H1 (cell line): ENCODE measurements around the gene DNAAF8. TPM values are rescaled to one million over a fixed set of nuclear protein-coding genes. Genes with fewer than 3 reads are reported as not detected.

Experiments used
- CTCF ChIA-PET: fragments of 300-600 bp; sonication (Branson Sonifier 250); formaldehyde crosslinking; loops from one replicate; lab custom pipeline; 2021; ENCODE audit not compliant: partially characterized antibody; lab: Charles Lee
- POLR2A ChIA-PET: fragments of 300-600 bp; sonication (Branson Sonifier 250); formaldehyde crosslinking; loops from one replicate; lab custom pipeline; 2021; ENCODE audit warnings: inconsistent platforms; ENCODE audit not compliant: partially characterized antibody; lab: Charles Lee
- DNase-seq, 2 experiments: peaks; one replicate each; pipeline versions ENCODE4 v3.0.0 to v3.0.0-alpha.2; 2010 to 2022; ENCODE audit warnings: low spot score in 2 of 2, low read depth in 1 of 2, mixed read lengths in 1 of 2
- FAIRE-seq: peaks from 2 replicates; lab custom pipeline; 2011; peaks lifted over from hg19 to GRCh38; lab: Jason Lieb, UNC
- H2AFZ ChIP-seq: 2 replicates; pipeline ENCODE4 v1.8.1; 2012; ENCODE audit warnings: low read length, inconsistent platforms
- H2AK5ac ChIP-seq: 2 replicates; pipeline ENCODE4 v1.6.1; 2013; ENCODE audit warnings: low read depth, low read length
- H2BK120ac ChIP-seq: replicated peaks from 2 replicates; pipeline ENCODE3; 2013; ENCODE audit warnings: low read depth, low read length, inconsistent platforms
- H2BK12ac ChIP-seq: 2 replicates; pipeline ENCODE4 v1.6.1; 2013; ENCODE audit warnings: low read depth, low read length
- H2BK15ac ChIP-seq: 2 replicates; pipeline ENCODE4 v1.6.1; 2013; ENCODE audit warnings: low read length
- H2BK20ac ChIP-seq: 2 replicates; pipeline ENCODE4 v1.6.1; 2013; ENCODE audit warnings: low read length
- H2BK5ac ChIP-seq: 2 replicates; pipeline ENCODE4 v1.6.1; 2013; ENCODE audit warnings: low read depth, low read length
- H3K14ac ChIP-seq: 2 replicates; pipeline ENCODE4 v1.6.1; 2013; ENCODE audit warnings: inconsistent platforms; ENCODE audit not compliant: insufficient read length
- H3K18ac ChIP-seq: 2 replicates; pipeline ENCODE4 v1.6.1; 2013; ENCODE audit warnings: low read length; ENCODE audit errors: extremely low read depth
- H3K23ac ChIP-seq: 2 replicates; pipeline ENCODE4 v1.6.1; 2013; ENCODE audit warnings: inconsistent platforms; ENCODE audit not compliant: insufficient read length
- H3K23me2 ChIP-seq: 2 replicates; pipeline ENCODE4 v1.6.1; 2013; ENCODE audit warnings: low read depth, low read length
- H3K27ac ChIP-seq: 2 replicates; pipeline ENCODE4 v1.6.1; 2011; ENCODE audit warnings: low read depth, low read length, inconsistent platforms
- H3K27me3 ChIP-seq, 4 experiments: replicated peaks in 1 of 4; 1 replicate in 1 of 4; 2 replicates in 3 of 4; pipeline versions ENCODE4 v1.6.1 to v1.8.1; 2011 to 2013; ENCODE audit warnings: low read length in 3 of 4, mild to moderate bottlenecking in 3 of 4, inconsistent platforms in 2 of 4, mixed read lengths in 2 of 4, moderate library complexity in 1 of 4; ENCODE audit not compliant: control insufficient read depth in 3 of 4, insufficient read depth in 3 of 4; ENCODE audit errors: extremely low read depth in 1 of 4
- H3K36me3 ChIP-seq, 4 experiments: 2 replicates each; pipeline versions ENCODE4 v1.6.1 to v1.8.1; 2011 to 2013; ENCODE audit warnings: mild to moderate bottlenecking in 4 of 4, low read length in 3 of 4, moderate library complexity in 2 of 4, control low read depth in 1 of 4, inconsistent platforms in 1 of 4; ENCODE audit not compliant: insufficient read depth in 4 of 4, control insufficient read depth in 2 of 4
- H3K4ac ChIP-seq: replicated peaks from 2 replicates; pipeline ENCODE3; 2013; ENCODE audit warnings: low read length, low read depth, mixed read lengths, inconsistent platforms; ENCODE audit not compliant: insufficient read length
- H3K4me1 ChIP-seq, 4 experiments: replicated peaks in 1 of 4; 1 replicate in 1 of 4; 2 replicates in 3 of 4; pipeline versions ENCODE4 v1.6.1 to v1.8.1; 2011 to 2013; ENCODE audit warnings: low read length in 3 of 4, inconsistent platforms in 2 of 4, mixed read lengths in 1 of 4; ENCODE audit not compliant: insufficient read depth in 4 of 4, control insufficient read depth in 3 of 4
- H3K4me2 ChIP-seq, 2 experiments: 2 replicates each; pipeline versions ENCODE4 v1.6.1 to v1.8.1; 2011 to 2013; ENCODE audit warnings: low read depth in 2 of 2, low read length in 2 of 2, control low read depth in 1 of 2, inconsistent platforms in 1 of 2, mild to moderate bottlenecking in 1 of 2; ENCODE audit not compliant: insufficient read depth in 1 of 2
- H3K4me3 ChIP-seq, 4 experiments: fragments of 200-600, 300-600 bp in 1 of 4; sonication (generic), shearing (Covaris generic), sonication (Bioruptor Twin) in 1 of 4; 2 replicates each; pipeline versions ENCODE4 v1.5.1 to v1.8.1; 2011 to 2016; ENCODE audit warnings: low read length in 4 of 4, low read depth in 3 of 4, control low read depth in 2 of 4, inconsistent platforms in 2 of 4, mild to moderate bottlenecking in 2 of 4, mixed read lengths in 1 of 4, moderate library complexity in 1 of 4; ENCODE audit not compliant: insufficient read depth in 2 of 4; ENCODE audit errors: extremely low read depth in 1 of 4
- H3K56ac ChIP-seq: replicated peaks from 2 replicates; pipeline ENCODE3; 2013; ENCODE audit warnings: low read depth, mild to moderate bottlenecking, mixed read lengths, low read length, inconsistent platforms; ENCODE audit not compliant: insufficient read length
- H3K79me1 ChIP-seq: 2 replicates; pipeline ENCODE4 v1.6.1; 2013; ENCODE audit warnings: low read depth, low read length, control low read depth
- H3K79me2 ChIP-seq, 2 experiments: 2 replicates each; pipeline versions ENCODE4 v1.6.1 to v1.8.1; 2012 to 2013; ENCODE audit warnings: low read length in 2 of 2, mild to moderate bottlenecking in 2 of 2, inconsistent platforms in 1 of 2; ENCODE audit not compliant: insufficient read depth in 2 of 2, control insufficient read depth in 1 of 2
- H3K9ac ChIP-seq, 4 experiments: replicated peaks in 1 of 4; 1 replicate in 1 of 4; 2 replicates in 3 of 4; pipeline versions ENCODE4 v1.6.1 to v1.8.1; 2011 to 2013; ENCODE audit warnings: low read depth in 3 of 4, low read length in 3 of 4, control low read depth in 2 of 4, mild to moderate bottlenecking in 2 of 4, moderate library complexity in 2 of 4, inconsistent platforms in 1 of 4; ENCODE audit errors: extremely low read depth in 1 of 4
- H3K9me3 ChIP-seq, 2 experiments: 2 replicates each; pipeline versions ENCODE4 v1.6.1 to v1.8.1; 2012 to 2013; ENCODE audit warnings: mild to moderate bottlenecking in 2 of 2, moderate library complexity in 2 of 2, control low read depth in 1 of 2, inconsistent platforms in 1 of 2, low read depth in 1 of 2, low read length in 1 of 2, mixed read lengths in 1 of 2; ENCODE audit not compliant: insufficient read depth in 2 of 2
- H4K20me1 ChIP-seq, 2 experiments: replicated peaks in 1 of 2; 2 replicates each; pipeline versions ENCODE3 to v1.8.1; 2011 to 2013; ENCODE audit warnings: inconsistent platforms in 2 of 2, low read length in 2 of 2, mild to moderate bottlenecking in 1 of 2; ENCODE audit not compliant: insufficient read depth in 2 of 2, control insufficient read depth in 1 of 2
- H4K5ac ChIP-seq: 2 replicates; pipeline ENCODE4 v1.6.1; 2013; ENCODE audit warnings: low read length, low read depth, mixed read lengths, inconsistent platforms; ENCODE audit not compliant: insufficient read length
- H4K8ac ChIP-seq: 2 replicates; pipeline ENCODE4 v1.8.0; 2013; ENCODE audit warnings: mild to moderate bottlenecking, moderate library complexity, low read length, inconsistent platforms; ENCODE audit not compliant: insufficient read depth; ENCODE audit errors: extremely low read depth
- H4K91ac ChIP-seq: replicated peaks from 2 replicates; pipeline ENCODE3; 2013; ENCODE audit warnings: low read length, mixed read lengths, inconsistent platforms; ENCODE audit not compliant: insufficient read length
- CHD1 ChIP-seq: IDR thresholded peaks from 2 replicates; pipeline ENCODE4 v1.6.1; 2012; ENCODE audit warnings: low read depth, low read length, improper control_type of control experiment
- EGR1 ChIP-seq: IDR thresholded peaks from 2 replicates; pipeline ENCODE4 v1.6.1; 2011; ENCODE audit warnings: low read depth, low read length, borderline replicate concordance
- GTF2F1 ChIP-seq: IDR thresholded peaks from 2 replicates; pipeline ENCODE4 v1.6.1; 2012; ENCODE audit warnings: low read depth, low read length, improper control_type of control experiment, borderline replicate concordance
- HDAC2 ChIP-seq, 2 experiments: fragments of 300-600 bp in 1 of 2; sonication (generic) in 1 of 2; IDR thresholded peaks; 2 replicates each; pipeline ENCODE4 v1.6.1; 2011 to 2012; ENCODE audit warnings: low read depth in 2 of 2, low read length in 2 of 2, mild to moderate bottlenecking in 2 of 2, moderate library complexity in 2 of 2, borderline replicate concordance in 1 of 2, inconsistent platforms in 1 of 2
- MAFK ChIP-seq: IDR thresholded peaks from 2 replicates; pipeline ENCODE4 v1.6.1; 2012; ENCODE audit warnings: low read depth, mild to moderate bottlenecking, improper control_type of control experiment, low read length
- POLR2A ChIP-seq, 2 experiments: IDR thresholded peaks; 1 replicate in 1 of 2; 2 replicates in 1 of 2; pipeline ENCODE4 v1.6.1; 2011; ENCODE audit warnings: low read depth in 2 of 2, low read length in 2 of 2, mild to moderate bottlenecking in 2 of 2; ENCODE audit errors: control extremely low read depth in 1 of 2
- POLR2AphosphoS5 ChIP-seq: IDR thresholded peaks from 2 replicates; pipeline ENCODE4 v1.6.1; 2011; ENCODE audit warnings: low read depth, low read length
- SAP30 ChIP-seq: fragments of 300-600 bp; sonication (generic); IDR thresholded peaks from 2 replicates; pipeline ENCODE4 v1.7.1; 2012; ENCODE audit warnings: low read length, moderate library complexity, mild to moderate bottlenecking, inconsistent platforms; ENCODE audit not compliant: insufficient read depth, insufficient replicate concordance
- TCF12 ChIP-seq: IDR thresholded peaks from 2 replicates; pipeline ENCODE4 v1.6.1; 2011; ENCODE audit warnings: low read depth, mild to moderate bottlenecking, low read length
- WGBS, 2 experiments: shearing (Covaris generic) in 1 of 2; methylation state at CpG; one replicate each; pipeline versions ENCODE4 v1.1.6 to v1.1.7; 2013 to 2015; ENCODE audit warnings: low lambda C conversion rate in 2 of 2, mixed read lengths in 2 of 2, inconsistent platforms in 1 of 2, low coverage in 1 of 2, missing lambda C conversion rate in 1 of 2; ENCODE audit not compliant: insufficient replicate concordance in 2 of 2, insufficient coverage in 1 of 2, insufficient read length in 1 of 2; ENCODE audit errors: extremely low coverage in 1 of 2, missing lambda C conversion rate in 1 of 2; 5-methylcytosine and 5-hydroxymethylcytosine counted together
- polyA plus RNA-seq, 7 experiments: library from polyadenylated mRNA; depleted of rRNA in 3 of 7; stranded (reverse) in 5 of 7; unstranded in 2 of 7; fragments of >200 nt in 5 of 7; fragments of 200-250 nt in 2 of 7; gene quantifications; 1 replicate in 5 of 7; 2 replicates in 1 of 7; 4 replicates in 1 of 7; pipeline versions ENCODE4 v1.2.1 to v1.2.3, GENCODE V29; 2011 to 2013; ENCODE audit warnings: missing spikeins in 2 of 7, mixed read lengths in 2 of 7
- total RNA-seq: library from RNA; stranded (reverse); fragmentation: NEBNext Ultra II Directional; extraction: Animal tissue kit (Norgen Biotek cat#: 25700); gene quantifications from 2 replicates; pipeline ENCODE4 v1.2.1, GENCODE V29; 2021
- TF ChIP-seq, protein P1 (sequence below): IDR thresholded peaks from 2 replicates; pipeline ENCODE4 v1.6.1; 2012; ENCODE audit warnings: inconsistent platforms

DNAAF8 gene
- total and polyA plus RNA-seq, 2 of the 8 experiments (the other 6 are each of a cell fraction or from before 2014, with no cell fraction given) = 0.39 TPM; not detected in 1

GRCh38 chr16:4695473-4696171 is 38.7 kb upstream of the DNAAF8 start:
- Histone ChIP-seq H3K36me3 (peaks cover 17 to 32% (median 28%) of the 10 kb centered on the region in 4 experiments), H2BK120ac (no peak overlapping the region), H2BK5ac (no peak overlapping the region; the same call in 1 of the 2 replicates), H3K18ac (no peak overlapping the region), H2BK12ac (no peak overlapping the region), H4K8ac (peak overlapping the region; percentile 51; the same call in 1 of the 2 replicates), H4K5ac (no peak overlapping the region), H3K56ac (no peak overlapping the region), H3K4me1 (peaks cover 0 to 7% (median 5%) of the 10 kb centered on the region in 4 experiments; a peak in 4 of 7 replicates), H3K27me3 (no peaks in the 10 kb centered on the region), H3K23ac (no peak overlapping the region), H3K14ac (no peak overlapping the region), H3K9me3 (no peaks in the 10 kb centered on the region), H3K4me3 (no peak overlapping the region), H3K4ac (no peak overlapping the region), H3K79me2 (peaks cover 0 to 2% of the 10 kb centered on the region in 2 experiments; a peak in 1 of 4 replicates), H2BK20ac (no peak overlapping the region), H4K91ac (no peak overlapping the region), H4K20me1 (peaks cover 0 to 20% of the 10 kb centered on the region in 2 experiments), H3K9ac (no peak overlapping the region), H3K27ac (no peak overlapping the region), H3K23me2 (peaks cover 8% of the 10 kb centered on the region; the same call in 1 of the 2 replicates), H3K79me1 (no peaks in the 10 kb centered on the region), H2AK5ac (no peak overlapping the region), H3K4me2 (no peak overlapping the region), H2AFZ (no peak overlapping the region), H2BK15ac (no peak overlapping the region)
- FAIRE-seq = no peak
- ChIA-PET POLR2A (interaction anchor here (0.6 to 5.4 kb wide), 13 partner anchors 10 to 152 kb away, joined by 3 to 59 read pairs (median 3); partner anchors contain the start of genes ANKS3, DNAAF8, GLYR1 and SEPTIN12), CTCF (interaction anchor here (0.7 to 2.8 kb wide), 12 partner anchors 9 to 260 kb away, joined by 3 to 13 read pairs (median 4); no protein-coding TSS in a partner anchor)
- 92% methylated on average over 12 of the region's 12 CpGs; no CpG with 5 or more reads in 1 of the 2 experiments for WGBS, 2 experiments
- DNase-seq = no peak
- no peak for TF ChIP-seq MAFK
- no peak for TF ChIP-seq EGR1
- TF ChIP-seq, protein P1, sequence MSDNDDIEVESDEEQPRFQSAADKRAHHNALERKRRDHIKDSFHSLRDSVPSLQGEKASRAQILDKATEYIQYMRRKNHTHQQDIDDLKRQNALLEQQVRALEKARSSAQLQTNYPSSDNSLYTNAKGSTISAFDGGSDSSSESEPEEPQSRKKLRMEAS = no peak
- TF ChIP-seq HDAC2 (IDR thresholded peaks at IDR 0.05; ENCODE audit: borderline replicate concordance in 1 of 2, low read depth in 2 of 2, low read length in 2 of 2) = no peak
- no peak for TF ChIP-seq TCF12
- no peak; a peak in 1 of 3 replicates for TF ChIP-seq POLR2A (IDR thresholded peaks at IDR 0.05; ENCODE audit: control extremely low read depth in 1 of 2, low read depth in 2 of 2, low read length in 2 of 2)
- no peak for TF ChIP-seq GTF2F1
- TF ChIP-seq SAP30 = no peak
- no peak; the same call in 1 of the 2 replicates for TF ChIP-seq POLR2AphosphoS5
- TF ChIP-seq CHD1 = no peak
